Superior temporal gyrus (tissue), 1 donor: ENCODE measurements around the gene MTF2.

ENCODE experiments used
- DNase-seq: peaks from one replicate; pipeline ENCODE4 v3.0.0-alpha.2; 2016; ENCODE audit errors: extremely low spot score

Gene MTF2

DNA sequence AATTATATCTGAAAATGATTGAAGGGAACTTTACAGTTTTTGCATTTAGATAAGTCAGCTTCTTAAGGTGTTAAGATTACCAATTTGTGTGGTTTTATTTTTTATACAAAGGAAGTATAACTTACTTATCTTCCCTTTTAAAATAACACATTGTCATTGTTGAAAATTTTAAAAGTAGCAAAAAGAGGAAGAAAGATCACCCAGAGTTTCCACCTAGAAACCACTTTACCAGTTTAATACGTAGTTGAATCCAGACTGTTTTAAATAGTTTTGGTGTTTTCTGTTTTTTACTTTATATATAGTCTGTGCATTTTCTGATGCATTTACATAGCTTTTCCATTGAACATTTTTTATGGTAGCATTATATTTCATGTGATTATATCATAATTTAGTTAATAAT lies 107.6 kb downstream of the MTF2 start:
- no peak for DNase-seq
